HUES6 (cell line): Measurements from ENCODE around the gene ZNF280B.
"Not testable (repeated sequence)": the region's sequence is repeated elsewhere in the genome, so short reads cannot be mapped to it uniquely, and the experiment has no call there.

Experiments used
- H3K27ac ChIP-seq: 2 replicates; pipeline ENCODE4 v1.7.0; 2013; ENCODE audit warnings: low read depth, mild to moderate bottlenecking, low read length, inconsistent platforms
- H3K27me3 ChIP-seq: 2 replicates; pipeline ENCODE4 v1.6.1; 2013; ENCODE audit warnings: low read length; ENCODE audit not compliant: control insufficient read depth, insufficient read depth
- H3K36me3 ChIP-seq: 2 replicates; pipeline ENCODE4 v1.6.1; 2013; ENCODE audit warnings: low read length; ENCODE audit not compliant: control insufficient read depth, insufficient read depth
- H3K4me1 ChIP-seq: 2 replicates; pipeline ENCODE4 v1.6.1; 2013; ENCODE audit warnings: low read length; ENCODE audit not compliant: control insufficient read depth, insufficient read depth
- H3K4me3 ChIP-seq: 2 replicates; pipeline ENCODE4 v1.5.1; 2013; ENCODE audit warnings: low read depth, low read length
- H3K9ac ChIP-seq: one replicate; pipeline ENCODE4 v1.6.1; 2013; ENCODE audit warnings: mild to moderate bottlenecking, low read length
- H3K9me3 ChIP-seq: 2 replicates; pipeline ENCODE4 v1.6.1; 2013; ENCODE audit warnings: low read depth, low read length; ENCODE audit not compliant: control insufficient read depth, insufficient read depth

The ZNF280B gene

DNA sequence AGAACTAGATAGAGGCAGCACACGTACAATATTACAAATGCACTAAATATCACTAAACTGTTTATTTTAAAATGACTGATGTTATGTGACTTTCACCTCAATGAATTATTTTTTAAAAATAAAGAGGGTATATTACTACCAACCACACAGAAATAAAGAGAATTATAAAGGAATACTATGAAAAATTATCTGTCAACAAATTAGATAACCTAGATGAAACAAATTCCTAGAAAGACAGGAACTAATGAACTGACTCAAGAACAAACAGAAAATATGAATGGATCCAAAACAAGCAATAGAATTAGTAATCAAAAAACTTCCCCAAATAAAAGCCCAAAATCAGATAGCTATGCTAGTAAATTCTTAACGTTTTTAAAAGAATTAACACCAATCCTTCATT lies 10.3 kb downstream of the ZNF280B start:
- Histone ChIP-seq H3K4me3 (no peak overlapping the region), H3K9ac (no peak overlapping the region), H3K27ac (no peak overlapping the region), H3K27me3 (no peaks in the 10 kb centered on the region), H3K36me3 (peaks cover 25% of the 10 kb centered on the region), H3K9me3 (no peaks in the 10 kb centered on the region), H3K4me1 (no peaks in the 10 kb centered on the region)

DNA sequence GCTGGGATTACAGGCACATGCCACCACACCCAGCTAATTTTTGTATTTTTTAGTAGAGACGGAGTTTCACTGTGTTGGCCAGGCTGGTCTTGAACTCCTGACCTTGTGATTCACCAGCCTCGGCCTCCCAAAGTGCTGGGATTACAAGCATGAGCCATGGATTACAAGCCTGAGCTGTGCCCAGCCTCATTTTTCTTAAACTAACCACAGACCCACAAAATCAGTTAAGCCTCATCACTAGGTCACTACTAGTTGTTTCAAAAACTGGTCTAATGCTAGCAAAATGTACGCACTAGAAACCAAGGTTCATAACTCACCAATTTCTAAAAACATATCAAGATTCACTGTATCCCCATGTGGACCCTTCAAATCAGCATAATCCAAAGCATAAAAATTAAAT lies 17.0 kb downstream of the ZNF280B start:
- not testable (repeated sequence) for H3K9me3 ChIP-seq, H3K9ac ChIP-seq, H3K27ac ChIP-seq, H3K4me1 ChIP-seq, H3K27me3 ChIP-seq, H3K4me3 ChIP-seq
- peaks cover 50% of the 10 kb centered on the region for H3K36me3 ChIP-seq

DNA sequence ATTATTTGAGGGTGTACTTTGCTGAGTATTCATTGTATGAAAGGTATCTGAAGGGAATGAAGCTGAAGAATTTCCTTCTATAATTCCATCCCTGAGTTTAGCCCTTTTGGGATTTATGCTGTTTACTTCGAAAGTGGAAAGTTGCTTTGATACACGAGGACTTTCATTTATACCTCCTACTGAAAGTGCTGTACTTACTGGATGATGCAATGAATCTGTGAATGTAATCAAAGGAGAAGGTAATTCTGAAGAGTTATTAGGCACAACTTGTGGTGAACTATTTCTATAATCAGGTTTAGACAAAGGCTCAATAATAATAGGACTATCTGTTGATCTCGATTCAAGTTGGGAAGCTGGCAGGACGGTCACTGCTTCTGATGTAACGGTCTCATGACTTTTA lies 19.8 kb downstream of the ZNF280B start:
- H3K27me3 ChIP-seq, result no peaks in the 10 kb centered on the region; the same call in 1 of the 2 replicates
- no peak overlapping the region for H3K4me3 ChIP-seq
- H3K9ac ChIP-seq, result no peak overlapping the region
- H3K27ac ChIP-seq, result no peak overlapping the region
- H3K9me3 ChIP-seq, result no peaks in the 10 kb centered on the region
- peaks cover 45% of the 10 kb centered on the region for H3K36me3 ChIP-seq
- H3K4me1 ChIP-seq, result no peaks in the 10 kb centered on the region

DNA sequence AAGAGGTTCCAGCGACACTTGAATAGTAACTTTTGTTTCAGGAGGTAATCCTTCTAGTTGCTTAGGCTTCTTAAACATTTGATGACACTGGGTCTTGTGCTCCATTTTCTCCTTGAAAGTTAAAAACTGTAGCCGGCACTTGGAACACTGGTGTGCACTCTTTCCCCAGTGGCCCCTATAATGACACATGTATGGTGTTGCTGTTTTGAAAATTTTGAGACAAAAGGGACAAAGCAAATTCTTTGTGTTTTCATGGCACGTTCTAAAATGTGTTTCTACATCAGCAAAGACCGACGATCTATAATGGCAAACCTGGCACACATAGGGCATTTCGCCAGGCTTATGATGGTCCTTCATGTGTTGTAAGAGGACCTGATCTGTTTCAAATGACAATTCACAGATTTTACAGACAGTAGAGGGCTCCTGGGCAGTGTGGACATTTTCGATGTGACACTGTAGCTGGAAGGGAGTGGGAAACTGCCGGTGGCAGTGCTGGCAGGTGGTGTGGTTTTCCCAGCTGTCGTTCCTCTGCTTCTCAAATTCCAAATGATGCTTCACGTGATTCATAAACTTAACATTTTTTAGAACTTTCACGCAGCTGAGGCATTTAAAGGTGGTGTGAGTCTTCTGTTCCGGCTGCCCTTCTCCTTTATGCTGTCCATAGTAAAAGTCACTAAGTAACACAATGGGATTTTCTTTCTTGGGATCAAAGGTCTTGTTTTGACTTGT lies 20.5 kb downstream of the ZNF280B start:
- Histone ChIP-seq H3K4me1 (no peaks in the 10 kb centered on the region), H3K36me3 (peaks cover 38% of the 10 kb centered on the region), H3K27ac (no peak overlapping the region), H3K9me3 (no peaks in the 10 kb centered on the region), H3K4me3 (no peak overlapping the region), H3K27me3 (no peaks in the 10 kb centered on the region; the same call in 1 of the 2 replicates), H3K9ac (no peak overlapping the region)

DNA sequence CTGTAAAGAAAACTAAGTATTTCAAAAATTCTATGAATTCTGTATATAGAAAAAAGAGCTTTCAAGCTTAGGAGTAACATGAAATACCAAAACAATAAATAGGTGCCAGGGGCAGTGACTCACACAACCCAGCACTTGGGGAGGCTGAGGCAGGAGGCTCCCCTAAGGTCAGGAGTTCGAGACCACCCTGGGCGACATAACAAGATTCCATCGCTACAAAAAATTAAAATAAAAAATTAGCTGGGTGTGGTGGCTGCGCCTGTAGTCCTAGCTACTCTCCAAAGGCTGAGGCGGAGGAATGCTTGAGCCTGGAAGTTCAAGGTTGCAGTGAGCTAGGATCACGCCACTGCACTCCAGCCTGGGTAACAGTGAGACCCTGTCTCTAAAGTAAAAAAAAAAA lies 21.5 kb downstream of the ZNF280B start:
- no peaks in the 10 kb centered on the region for H3K4me1 ChIP-seq
- H3K9me3 ChIP-seq, result no peaks in the 10 kb centered on the region
- no peak overlapping the region for H3K9ac ChIP-seq
- no peak overlapping the region for H3K4me3 ChIP-seq
- peaks cover 34% of the 10 kb centered on the region for H3K36me3 ChIP-seq
- no peak overlapping the region for H3K27ac ChIP-seq
- H3K27me3 ChIP-seq, result no peaks in the 10 kb centered on the region; the same call in 1 of the 2 replicates

DNA sequence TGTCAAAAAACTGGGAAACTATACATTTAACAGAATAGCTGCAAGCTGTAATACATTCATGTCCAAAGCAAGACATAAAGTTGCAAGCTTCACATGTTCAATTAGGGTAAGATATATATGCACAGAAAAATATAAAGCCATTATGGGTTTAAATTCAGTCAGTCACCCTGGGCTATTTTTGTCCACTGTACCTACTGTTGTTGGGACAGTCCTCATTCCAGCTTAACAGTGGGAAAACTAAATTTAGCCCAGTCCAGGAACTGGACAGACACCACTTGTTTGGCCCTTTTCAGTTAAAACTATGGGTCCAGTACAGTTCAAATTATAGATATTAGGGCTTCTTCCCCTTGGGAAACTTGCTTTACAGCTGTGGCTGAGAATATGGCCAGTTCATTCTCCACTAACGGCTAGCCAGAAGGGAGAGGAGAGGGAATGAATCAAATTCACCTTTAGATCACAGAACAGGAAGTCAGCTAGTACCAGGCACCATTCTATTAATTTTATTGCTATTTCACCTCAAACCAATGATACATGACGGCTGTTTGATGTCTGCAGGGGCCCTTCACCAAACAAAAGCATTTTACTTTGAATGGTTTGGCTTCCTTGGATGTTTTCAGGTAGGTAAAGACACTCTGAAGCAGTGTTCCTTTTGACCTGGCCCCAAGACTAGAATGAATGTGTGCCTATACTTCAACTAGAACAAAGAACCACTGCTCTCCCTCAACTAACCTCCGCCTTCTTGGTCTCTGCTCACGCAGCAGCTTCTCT lies 22.2 kb downstream of the ZNF280B start:
- Histone ChIP-seq H3K4me1 (no peaks in the 10 kb centered on the region), H3K27me3 (no peaks in the 10 kb centered on the region; the same call in 1 of the 2 replicates), H3K36me3 (peaks cover 29% of the 10 kb centered on the region), H3K9ac (no peak overlapping the region), H3K4me3 (no peak overlapping the region), H3K27ac (no peak overlapping the region), H3K9me3 (no peaks in the 10 kb centered on the region)

DNA sequence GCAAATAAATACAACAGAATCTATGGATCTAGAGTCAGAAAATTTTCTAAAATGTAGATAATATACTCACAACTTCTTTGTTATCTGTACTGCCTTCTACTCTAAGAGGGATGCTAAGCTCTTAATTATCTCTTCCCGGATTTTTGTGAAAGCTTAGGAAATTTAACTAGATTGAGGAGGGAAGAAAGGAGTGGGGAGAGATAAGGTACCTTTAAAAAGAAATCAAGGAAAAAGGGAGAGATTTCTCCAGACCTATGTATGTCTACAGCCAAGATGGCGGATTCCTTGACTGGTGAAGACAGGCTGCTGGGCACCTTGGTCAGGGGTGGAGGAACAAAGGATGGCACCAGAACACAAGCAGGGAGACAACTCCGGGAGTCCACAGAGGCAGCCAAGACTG lies 23.0 kb downstream of the ZNF280B start:
- Histone ChIP-seq H3K27ac (no peak overlapping the region), H3K9ac (no peak overlapping the region), H3K4me1 (no peaks in the 10 kb centered on the region), H3K27me3 (peaks cover 7% of the 10 kb centered on the region; the same call in 1 of the 2 replicates), H3K9me3 (no peaks in the 10 kb centered on the region), H3K4me3 (no peak overlapping the region), H3K36me3 (peaks cover 29% of the 10 kb centered on the region)

DNA sequence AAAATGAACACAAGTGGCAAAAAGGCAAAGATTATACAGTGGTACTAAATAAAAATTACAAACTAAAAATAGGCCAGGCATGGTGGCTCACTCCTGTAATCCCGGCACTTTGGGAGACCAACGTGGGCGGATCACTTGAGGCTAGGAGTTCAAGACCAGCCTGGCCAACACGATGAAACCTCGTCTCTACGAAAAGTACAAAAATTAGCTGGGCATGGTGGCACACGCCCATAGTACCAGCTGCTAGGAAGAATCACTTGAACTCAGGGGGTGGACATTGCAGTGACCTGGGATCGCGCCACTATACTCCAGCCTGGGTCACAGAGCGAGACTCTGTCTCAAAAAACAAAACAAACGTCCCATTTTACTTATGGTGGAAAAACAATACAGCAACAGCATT lies 24.5 kb downstream of the ZNF280B start:
- H3K4me3 ChIP-seq, result no peak overlapping the region
- peaks cover 13% of the 10 kb centered on the region; the same call in 1 of the 2 replicates for H3K27me3 ChIP-seq
- no peaks in the 10 kb centered on the region for H3K4me1 ChIP-seq
- no peaks in the 10 kb centered on the region for H3K9me3 ChIP-seq
- H3K27ac ChIP-seq, result no peak overlapping the region
- H3K36me3 ChIP-seq, result peaks cover 19% of the 10 kb centered on the region
- no peak overlapping the region for H3K9ac ChIP-seq

DNA sequence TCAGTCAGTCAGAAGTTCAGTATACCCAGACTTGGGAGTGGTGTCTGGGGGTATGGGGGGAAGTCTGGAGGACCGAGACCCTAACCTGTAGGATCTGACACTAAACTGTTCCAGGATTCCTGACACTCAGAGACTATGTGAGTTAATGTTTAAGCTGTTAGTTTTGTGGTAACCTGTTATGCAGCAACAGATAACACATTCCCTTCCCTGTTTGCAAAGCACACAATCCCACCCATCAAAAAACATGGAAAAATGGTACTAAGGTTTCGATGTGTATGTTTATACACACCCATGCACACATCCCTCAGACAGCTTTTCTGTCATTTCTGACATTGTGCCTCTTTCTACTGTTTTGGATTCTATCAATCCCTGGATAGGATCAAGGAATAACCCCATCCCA lies 27.6 kb downstream of the ZNF280B start:
- no peaks in the 10 kb centered on the region for H3K4me1 ChIP-seq
- no peaks in the 10 kb centered on the region for H3K36me3 ChIP-seq
- H3K27ac ChIP-seq, result no peak overlapping the region
- no peak overlapping the region for H3K9ac ChIP-seq
- no peaks in the 10 kb centered on the region for H3K9me3 ChIP-seq
- H3K4me3 ChIP-seq, result no peak overlapping the region
- peaks cover 21% of the 10 kb centered on the region; the same call in 1 of the 2 replicates for H3K27me3 ChIP-seq

DNA sequence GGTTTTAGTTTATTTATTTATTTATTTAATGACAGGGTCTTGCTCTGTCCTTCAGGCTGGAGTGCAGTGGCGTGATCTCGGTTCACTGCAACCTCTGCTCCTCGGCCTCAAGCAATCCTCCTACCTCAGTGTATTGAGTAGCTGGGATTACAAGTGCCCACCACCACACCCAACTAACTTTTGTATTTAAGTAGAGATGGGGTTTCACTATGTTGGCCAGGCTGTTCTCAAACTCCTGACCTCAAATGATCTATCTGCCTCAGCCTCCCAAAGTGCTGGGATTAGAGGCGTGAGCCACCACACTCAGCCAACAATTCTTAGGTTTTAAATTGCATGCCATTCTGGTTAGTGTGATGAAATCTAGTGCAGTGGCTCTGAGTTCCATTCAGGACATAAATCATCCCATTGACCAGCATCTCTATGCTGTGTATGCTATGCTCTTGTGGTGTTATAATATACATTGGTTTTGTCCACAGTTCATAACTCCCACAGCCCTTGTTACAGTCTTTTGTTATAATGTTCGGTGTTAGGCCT lies 28.5 kb downstream of the ZNF280B start:
- no peak overlapping the region for H3K27ac ChIP-seq
- no peak overlapping the region for H3K9ac ChIP-seq
- H3K9me3 ChIP-seq, result no peaks in the 10 kb centered on the region
- H3K36me3 ChIP-seq, result no peaks in the 10 kb centered on the region
- no peak overlapping the region for H3K4me3 ChIP-seq
- H3K4me1 ChIP-seq, result no peaks in the 10 kb centered on the region
- peaks cover 21% of the 10 kb centered on the region; the same call in 1 of the 2 replicates for H3K27me3 ChIP-seq

DNA sequence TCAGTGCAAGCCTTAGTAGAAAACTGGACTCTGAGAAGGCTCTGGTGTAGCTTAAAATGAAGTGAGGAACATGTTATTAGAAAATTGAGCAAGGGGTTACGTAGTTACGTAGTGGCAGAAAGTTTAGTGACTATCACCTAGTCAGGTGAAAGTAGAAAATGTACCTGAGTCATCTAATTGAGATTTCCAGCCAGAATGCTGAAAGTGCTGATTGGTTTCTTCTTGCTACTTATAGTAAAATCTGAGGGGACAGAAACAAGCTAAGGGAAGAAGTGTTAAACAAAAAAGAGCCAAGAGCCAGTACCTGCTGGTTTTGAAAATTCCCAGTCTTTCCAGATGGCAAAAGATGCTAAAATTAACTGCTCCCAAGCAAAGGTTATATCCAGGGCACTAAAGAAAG lies 29.4 kb downstream of the ZNF280B start:
- Histone ChIP-seq H3K27ac (no peak overlapping the region), H3K36me3 (no peaks in the 10 kb centered on the region), H3K4me1 (peaks cover 8% of the 10 kb centered on the region; the same call in 1 of the 2 replicates), H3K27me3 (peaks cover 27% of the 10 kb centered on the region; the same call in 1 of the 2 replicates), H3K4me3 (no peak overlapping the region), H3K9me3 (no peaks in the 10 kb centered on the region), H3K9ac (no peak overlapping the region)
